Measurements from ENCODE around the gene NR2C1.

DNA sequence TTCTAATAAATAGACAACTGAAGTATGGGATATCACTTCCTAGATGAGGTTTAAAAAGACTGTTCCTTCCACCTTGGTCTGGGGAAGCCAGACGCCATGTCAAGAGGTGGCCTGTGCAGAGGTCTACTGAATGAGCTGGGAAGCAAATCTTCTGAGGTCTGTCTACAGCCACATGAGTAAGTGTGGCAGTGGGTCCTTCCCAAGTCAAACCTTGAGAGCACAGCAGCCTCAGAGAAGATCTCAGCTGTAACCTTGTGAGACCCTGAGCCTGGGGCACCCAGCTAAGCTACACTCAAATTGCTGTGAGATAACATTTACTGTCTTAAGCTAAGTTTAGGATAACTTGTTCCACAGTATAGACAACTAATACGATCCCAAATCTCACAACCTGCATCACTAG, 90.1 kb downstream of the NR2C1 start:
- TF ChIP-seq, protein P1, sequence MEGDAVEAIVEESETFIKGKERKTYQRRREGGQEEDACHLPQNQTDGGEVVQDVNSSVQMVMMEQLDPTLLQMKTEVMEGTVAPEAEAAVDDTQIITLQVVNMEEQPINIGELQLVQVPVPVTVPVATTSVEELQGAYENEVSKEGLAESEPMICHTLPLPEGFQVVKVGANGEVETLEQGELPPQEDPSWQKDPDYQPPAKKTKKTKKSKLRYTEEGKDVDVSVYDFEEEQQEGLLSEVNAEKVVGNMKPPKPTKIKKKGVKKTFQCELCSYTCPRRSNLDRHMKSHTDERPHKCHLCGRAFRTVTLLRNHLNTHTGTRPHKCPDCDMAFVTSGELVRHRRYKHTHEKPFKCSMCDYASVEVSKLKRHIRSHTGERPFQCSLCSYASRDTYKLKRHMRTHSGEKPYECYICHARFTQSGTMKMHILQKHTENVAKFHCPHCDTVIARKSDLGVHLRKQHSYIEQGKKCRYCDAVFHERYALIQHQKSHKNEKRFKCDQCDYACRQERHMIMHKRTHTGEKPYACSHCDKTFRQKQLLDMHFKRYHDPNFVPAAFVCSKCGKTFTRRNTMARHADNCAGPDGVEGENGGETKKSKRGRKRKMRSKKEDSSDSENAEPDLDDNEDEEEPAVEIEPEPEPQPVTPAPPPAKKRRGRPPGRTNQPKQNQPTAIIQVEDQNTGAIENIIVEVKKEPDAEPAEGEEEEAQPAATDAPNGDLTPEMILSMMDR (IDR thresholded peaks at IDR 0.05) = no peak
- no peak for TF ChIP-seq POLR2A (IDR thresholded peaks at IDR 0.05)
